GM12878 (cell line): Measurements from ENCODE around the gene CDKN2AIPNL. TPM values are rescaled to one million over a fixed set of nuclear protein-coding genes. Genes with fewer than 3 reads are reported as not detected.

Experiments used
- ATAC-seq: fragments of 200-7000 bp; cut with Tn5 transposase; 3 replicates; pipeline ENCODE4 v1.9.1; 2020; ENCODE audit warnings: mild to moderate bottlenecking, moderate library complexity
- BruUV-seq: library from RNA; stranded (reverse); fragments of 400-500 nt; replicated peaks from 2 replicates; lab custom pipeline; 2021; lab: Mats Ljungman, UMichigan
- CTCF ChIA-PET: fragments of 300-600 bp; sonication (Branson Sonifier 250); formaldehyde crosslinking; extraction: SDS; loops from one replicate; lab custom pipeline; 2021; ENCODE audit warnings: inconsistent platforms; lab: Yijun Ruan, JAX
- POLR2A ChIA-PET: fragments of 350-600 bp; formaldehyde crosslinking; extraction: SDS; loops from one replicate; lab custom pipeline; 2021; ENCODE audit warnings: inconsistent platforms; lab: Charles Lee
- RAD21 ChIA-PET: fragments of 300-600 bp; sonication (Branson Sonifier 250); formaldehyde crosslinking; loops from one replicate; lab custom pipeline; 2023; ENCODE audit warnings: antibody characterized with exemption; ENCODE audit not compliant: unreplicated experiment; lab: Charles Lee
- SMC1A ChIA-PET: fragments of 300-600 bp; sonication (Branson Sonifier 250); formaldehyde crosslinking; loops from one replicate; lab custom pipeline; 2023; ENCODE audit not compliant: unreplicated experiment, uncharacterized antibody; lab: Charles Lee
- DNase-seq: peaks from one replicate; pipeline ENCODE4 v3.0.0-alpha.2; 2011; ENCODE audit warnings: low read depth, low spot score
- FAIRE-seq: peaks from 3 replicates; lab custom pipeline; 2011; peaks lifted over from hg19 to GRCh38; lab: Jason Lieb, UNC
- H2AFZ ChIP-seq: 2 replicates; pipeline ENCODE4 v1.6.0; 2011; ENCODE audit warnings: low read depth, low read length, control low read depth; ENCODE audit not compliant: control insufficient read depth
- H3K27ac ChIP-seq: 2 replicates; pipeline ENCODE4 v1.5.1; 2011; ENCODE audit warnings: control low read depth; ENCODE audit not compliant: control insufficient read depth, insufficient read depth
- H3K27me3 ChIP-seq, 2 experiments: replicated peaks in 1 of 2; 2 replicates each; pipeline versions ENCODE4 v1.6.0 to v1.6.1; 2011; ENCODE audit warnings: low read length in 1 of 2; ENCODE audit not compliant: control insufficient read depth in 2 of 2, insufficient read depth in 2 of 2
- H3K36me3 ChIP-seq, 2 experiments: 2 replicates each; pipeline ENCODE4 v1.5.1; 2011; ENCODE audit warnings: low read length in 1 of 2; ENCODE audit not compliant: control insufficient read depth in 2 of 2, insufficient read depth in 2 of 2
- H3K4me1 ChIP-seq: 2 replicates; pipeline ENCODE4 v1.6.1; 2011; ENCODE audit warnings: mild to moderate bottlenecking, low read length, moderate library complexity, mixed read lengths; ENCODE audit not compliant: control insufficient read depth, insufficient read depth
- H3K4me2 ChIP-seq: 2 replicates; pipeline ENCODE4 v1.6.0; 2011; ENCODE audit warnings: control low read depth; ENCODE audit not compliant: control insufficient read depth, insufficient read depth
- H3K4me3 ChIP-seq: fragments of 200-600 bp; sonication (generic); 2 replicates; pipeline ENCODE4 v1.5.1; 2016
- H3K79me2 ChIP-seq: 2 replicates; pipeline ENCODE4 v1.6.0; 2011; ENCODE audit warnings: low read length; ENCODE audit not compliant: control insufficient read depth, insufficient read depth
- H3K9ac ChIP-seq: 2 replicates; pipeline ENCODE4 v1.8.0; 2011; ENCODE audit warnings: low read length, control low read depth, mixed read lengths; ENCODE audit not compliant: control insufficient read depth, insufficient read depth
- H3K9me3 ChIP-seq: replicated peaks from 3 replicates; pipeline ENCODE4 v1.5.1; 2011; ENCODE audit warnings: mild to moderate bottlenecking, low read length; ENCODE audit not compliant: control insufficient read depth, insufficient read depth
- H4K20me1 ChIP-seq: 2 replicates; pipeline ENCODE4 v1.6.0; 2011; ENCODE audit not compliant: control insufficient read depth, insufficient read depth
- CTCF ChIP-seq, 3 experiments: IDR thresholded peaks in 2 of 3; conservative IDR thresholded peaks in 1 of 3; 2 replicates each; pipeline ENCODE4 v1.5.1; 2011; ENCODE audit warnings: low read depth in 3 of 3, low read length in 3 of 3, mild to moderate bottlenecking in 3 of 3, control low read depth in 2 of 3, moderate library complexity in 2 of 3, inconsistent platforms in 1 of 3, mixed read lengths in 1 of 3; ENCODE audit not compliant: control insufficient read depth in 2 of 3, insufficient read depth in 1 of 3; ENCODE audit errors: extremely low read depth in 1 of 3
- CUX1 ChIP-seq: IDR thresholded peaks from 2 replicates; pipeline ENCODE4 v1.6.1; 2012; ENCODE audit warnings: improper control_type of control experiment, low read depth, low read length; ENCODE audit not compliant: insufficient replicate concordance
- FOXM1 ChIP-seq: IDR thresholded peaks from 2 replicates; pipeline ENCODE4 v1.6.1; 2012; ENCODE audit warnings: low read depth, mild to moderate bottlenecking, inconsistent platforms, low read length, moderate library complexity
- IRF3 ChIP-seq: fragments of 450-650 bp; IDR thresholded peaks from 2 replicates; pipeline ENCODE4 v1.6.1; 2014; ENCODE audit warnings: mild to moderate bottlenecking
- IRF5 ChIP-seq: fragments of 450-650 bp; IDR thresholded peaks from 2 replicates; pipeline ENCODE4 v1.6.1; 2017; ENCODE audit warnings: borderline replicate concordance
- LARP7 ChIP-seq: fragments of 450-650 bp; IDR thresholded peaks from 2 replicates; pipeline ENCODE4 v1.6.1; 2017; ENCODE audit warnings: mild to moderate bottlenecking
- PKNOX1 ChIP-seq: fragments of 450-650 bp; IDR thresholded peaks from 2 replicates; pipeline ENCODE4 v1.6.1; 2016; ENCODE audit warnings: mild to moderate bottlenecking
- RAD51 ChIP-seq: fragments of 450-650 bp; IDR thresholded peaks from 2 replicates; pipeline ENCODE4 v1.6.1; 2016; ENCODE audit warnings: moderate library complexity, mild to moderate bottlenecking, inconsistent platforms
- SUPT20H ChIP-seq: IDR thresholded peaks from 2 replicates; pipeline ENCODE4 v1.6.1; 2011; ENCODE audit warnings: low read depth, mild to moderate bottlenecking, low read length, moderate library complexity, borderline replicate concordance; ENCODE audit not compliant: control insufficient read depth
- TBL1XR1 ChIP-seq: IDR thresholded peaks from 2 replicates; pipeline ENCODE4 v1.6.1; 2012; ENCODE audit warnings: low read depth, low read length, improper control_type of control experiment
- TCF12 ChIP-seq: IDR thresholded peaks from 2 replicates; pipeline ENCODE4 v1.6.1; 2011; ENCODE audit warnings: low read depth, mild to moderate bottlenecking, low read length
- ZNF207 ChIP-seq: fragments of 450-650 bp; IDR thresholded peaks from 2 replicates; pipeline ENCODE4 v1.6.1; 2014; ENCODE audit warnings: antibody characterized with exemption, mild to moderate bottlenecking, borderline replicate concordance
- ZNF384 ChIP-seq: IDR thresholded peaks from 2 replicates; pipeline ENCODE4 v1.6.1; 2012; ENCODE audit warnings: low read depth, mild to moderate bottlenecking, low read length, improper control_type of control experiment, borderline replicate concordance
- ZZZ3 ChIP-seq: IDR thresholded peaks from 2 replicates; pipeline ENCODE4 v1.6.1; 2011; ENCODE audit warnings: low read depth; ENCODE audit not compliant: control insufficient read depth, insufficient read length
- WGBS: methylation state at CpG from one replicate; pipeline ENCODE4 v1.1.6; 2016; ENCODE audit warnings: low lambda C conversion rate; ENCODE audit not compliant: insufficient replicate concordance, insufficient coverage; ENCODE audit errors: missing lambda C conversion rate; 5-methylcytosine and 5-hydroxymethylcytosine counted together
- in situ Hi-C: fragments of 300-500 bp; cut with MboI; formaldehyde crosslinking; loops from 9 replicates; pipeline ENCODE4 v1.14.3; 2018; ENCODE audit warnings: mixed read lengths
- intact Hi-C: fragments of 100-400 bp; cut with micrococcal nuclease; formaldehyde crosslinking; loops from one replicate; pipeline ENCODE4 v1.14.2; 2022; ENCODE audit not compliant: unreplicated experiment
- polyA plus RNA-seq, 11 experiments: library from polyadenylated mRNA; depleted of rRNA in 4 of 11; unstranded in 6 of 11; stranded (reverse) in 5 of 11; fragments of >200 nt; fragmentation: Nextera tagmentation in 4 of 11; fragmentation: Illumina TruSeq in 1 of 11; extraction: Ambion mirVana in 4 of 11; extraction: Trizol in 1 of 11; gene quantifications; 1 replicate in 1 of 11; 2 replicates in 10 of 11; pipeline versions ENCODE4 v1.2.1 to v1.2.3, GENCODE V29; 2011 to 2016; ENCODE audit warnings: inconsistent platforms in 2 of 11, missing spikeins in 2 of 11, low read depth in 1 of 11
- total RNA-seq, 4 experiments: library from RNA; depleted of rRNA in 3 of 4; stranded (reverse); fragments of >200 nt in 3 of 4; fragmentation: Illumina TruSeq in 1 of 4; extraction: Trizol in 1 of 4; gene quantifications; 2 replicates each; pipeline versions ENCODE4 v1.2.1 to v1.2.3, GENCODE V29; 2013 to 2021

Gene CDKN2AIPNL
- total and polyA plus RNA-seq, 10 of the 15 experiments (the other 5 are each of a cell fraction or from before 2014, with no cell fraction given): 23.5 to 72.0 (median 36.6) TPM

GRCh38 chr5:134432174-134432573 lies 20.5 kb upstream of the CDKN2AIPNL start:
- FAIRE-seq (no peak), ATAC-seq (no peak), DNase-seq (no peak)
- peaks cover 18% of the 10 kb centered on the region for H3K4me1 ChIP-seq
- H3K36me3 ChIP-seq: no peaks in the 10 kb centered on the region
- in situ Hi-C loops (no loop called here), intact Hi-C loops (no loop called here)
- no peaks in the 10 kb centered on the region for H3K9me3 ChIP-seq
- WGBS: 81% methylated on average over 3 of the region's 4 CpGs
- BruUV-seq: no TSS peak
- POLR2A ChIA-PET: no interaction called here
- H3K4me3 ChIP-seq: no peak overlapping the region
- H3K79me2 ChIP-seq: no peaks in the 10 kb centered on the region
- H2AFZ ChIP-seq: no peak overlapping the region
- H3K27me3 ChIP-seq: no peaks in the 10 kb centered on the region
- H3K4me2 ChIP-seq: no peak overlapping the region
- H4K20me1 ChIP-seq: no peaks in the 10 kb centered on the region
- H3K9ac ChIP-seq: no peak overlapping the region
- CTCF ChIA-PET: no interaction called here
- no peak overlapping the region for H3K27ac ChIP-seq
- SMC1A ChIA-PET: no interaction called here
- RAD21 ChIA-PET: interaction anchor here (0.8 kb wide), 1 partner anchor 21 kb away, joined by 3 read pairs; the partner anchor contains the start of gene CDKN2AIPNL
- TF ChIP-seq IRF5 (no peak), CTCF (IDR thresholded peaks at IDR 0.05 in 2 of 3, conservative IDR thresholded peaks at IDR 0.05 in 1 of 3; ENCODE audit: control insufficient read depth in 2 of 3, extremely low read depth in 1 of 3, insufficient read depth in 1 of 3, low read depth in 3 of 3, low read length in 3 of 3) (no peak), SUPT20H (no peak), RAD51 (no peak), ZNF207 (no peak), CUX1 (no peak), TCF12 (no peak), ZNF384 (no peak), FOXM1 (no peak), IRF3 (no peak), PKNOX1 (no peak), LARP7 (no peak), ZZZ3 (no peak), TBL1XR1 (no peak)
